ENCODE measurements around the gene GRIK3. TPM values are rescaled to one million over a fixed set of nuclear protein-coding genes. Genes with fewer than 3 reads are reported as not detected.

Gene GRIK3
- total and polyA plus RNA-seq, 2 experiments from 2014 or later, result 0.31 to 2.9 TPM

- Mint-ChIP-seq H3K27me3 (ENCODE audit: insufficient read depth, low read depth, poor library complexity) (peaks cover 14% of the 10 kb centered on the region), H3K4me1 (peaks cover 22% of the 10 kb centered on the region), H3K36me3 (ENCODE audit: low read depth) (no peaks in the 10 kb centered on the region), H3K27ac (no peak overlapping the region), H3K9me3 (no peaks in the 10 kb centered on the region), H3K4me3 (no peak overlapping the region)
- H3K4me3 ChIP-seq, result no peak overlapping the region
- H3K27ac ChIP-seq (ENCODE audit: low read depth), result no peak overlapping the region
- no peak for DNase-seq (ENCODE audit: low spot score)
- no peak overlapping the region for H2AFZ ChIP-seq
- no peaks in the 10 kb centered on the region for H3K9me2 ChIP-seq (ENCODE audit: insufficient read depth)
- no peaks in the 10 kb centered on the region for H3K27me3 ChIP-seq (ENCODE audit: insufficient read depth)
- H3F3A ChIP-seq (replicated peaks; ENCODE audit: low read depth), result no peaks in the 10 kb centered on the region
- TF ChIP-seq EZH2 (IDR thresholded peaks at IDR 0.05; ENCODE audit: low read depth, unreplicated experiment) (no peak), ZNF462 (CRISPR knock-in tag; IDR thresholded peaks at IDR 0.05) (no peak), ZNF114 (CRISPR knock-in tag; IDR thresholded peaks at IDR 0.05) (no peak), CTCF (conservative IDR thresholded peaks at IDR 0.05; ENCODE audit: low read depth in 2 of 2) (no peak), STAT1 (IDR thresholded peaks at IDR 0.05; ENCODE audit: unreplicated experiment) (no peak), REST (IDR thresholded peaks at IDR 0.05; ENCODE audit: unreplicated experiment) (no peak), POLR2AphosphoS5 (IDR thresholded peaks at IDR 0.05; ENCODE audit: low read depth) (no peak), NANOG (IDR thresholded peaks at IDR 0.05; ENCODE audit: borderline replicate concordance) (no peak), JUNB (IDR thresholded peaks at IDR 0.05; ENCODE audit: unreplicated experiment) (no peak), ETS1 (IDR thresholded peaks at IDR 0.05) (no peak), ZNF331 (CRISPR knock-in tag; IDR thresholded peaks at IDR 0.05; ENCODE audit: low read depth) (no peak), EZH2phosphoT487 (IDR thresholded peaks at IDR 0.05; ENCODE audit: unreplicated experiment) (no peak), CREB1 (CRISPR knock-in tag; IDR thresholded peaks at IDR 0.05; ENCODE audit: low read depth) (no peak)
- H3K4me2 ChIP-seq, result no peak overlapping the region
- no peaks in the 10 kb centered on the region for H3K36me3 ChIP-seq (ENCODE audit: insufficient read depth)
- no peaks in the 10 kb centered on the region for H3K79me2 ChIP-seq (replicated peaks; ENCODE audit: insufficient read depth)
- no peak for ATAC-seq
- no peaks in the 10 kb centered on the region for H3K4me1 ChIP-seq (ENCODE audit: insufficient read depth)
- H4K20me1 ChIP-seq (replicated peaks; ENCODE audit: insufficient read depth), result no peaks in the 10 kb centered on the region
These were observed 89.4 kb downstream of the GRIK3 start for GRCh38 chr1:36944883-36945282.
